HG03039 (cell line): ENCODE data around the gene MVB12A.

ENCODE experiments used
- ATAC-seq: cut with Tn5 transposase; IDR thresholded peaks from one replicate; pipeline ENCODE4 v1.9.1; 2021; ENCODE audit warnings: mild to moderate bottlenecking, moderate library complexity; ENCODE audit not compliant: unreplicated experiment

The MVB12A gene

DNA sequence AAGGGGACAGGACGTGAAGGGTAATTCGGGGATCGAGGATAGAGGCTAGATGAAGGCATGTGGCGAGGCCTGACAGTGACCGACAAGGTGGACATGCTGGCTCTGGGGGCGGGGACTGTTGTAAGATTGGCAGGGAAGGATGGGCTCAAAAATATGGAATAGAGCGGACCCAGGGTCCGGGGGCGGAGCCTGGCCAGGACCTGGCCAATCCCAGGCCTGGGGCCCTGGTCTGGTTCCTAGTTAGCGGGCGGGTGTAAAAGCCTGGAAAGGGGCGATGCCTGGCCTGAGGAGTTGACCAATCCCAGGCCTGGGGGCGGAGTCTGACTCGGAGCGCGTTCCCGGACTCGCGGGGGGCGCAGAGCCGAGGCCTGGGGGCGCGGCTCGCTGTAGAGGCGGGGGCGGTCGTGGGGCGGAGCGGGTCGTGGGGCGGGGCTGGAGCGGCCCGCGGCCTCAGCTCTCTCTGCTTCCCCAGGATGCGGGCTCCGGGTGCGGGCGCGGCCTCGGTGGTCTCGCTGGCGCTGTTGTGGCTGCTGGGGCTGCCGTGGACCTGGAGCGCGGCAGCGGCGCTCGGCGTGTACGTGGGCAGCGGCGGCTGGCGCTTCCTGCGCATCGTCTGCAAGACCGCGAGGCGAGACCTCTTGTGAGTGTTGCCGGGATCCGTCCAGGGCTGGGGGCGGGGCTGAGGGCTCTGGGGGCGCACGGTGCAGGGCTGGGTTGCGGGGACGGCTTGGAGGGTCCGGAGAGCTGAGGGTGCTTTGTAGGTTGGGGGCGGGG is 50.4 kb downstream of the MVB12A start, which contains the start of gene SLC27A1:
SLC27A1 (plus strand) TSS at position 457 of the 774 bp plus-strand sequence; CDS start at position 474, 17 bp downstream.
- ATAC-seq: peak; percentile 84

DNA sequence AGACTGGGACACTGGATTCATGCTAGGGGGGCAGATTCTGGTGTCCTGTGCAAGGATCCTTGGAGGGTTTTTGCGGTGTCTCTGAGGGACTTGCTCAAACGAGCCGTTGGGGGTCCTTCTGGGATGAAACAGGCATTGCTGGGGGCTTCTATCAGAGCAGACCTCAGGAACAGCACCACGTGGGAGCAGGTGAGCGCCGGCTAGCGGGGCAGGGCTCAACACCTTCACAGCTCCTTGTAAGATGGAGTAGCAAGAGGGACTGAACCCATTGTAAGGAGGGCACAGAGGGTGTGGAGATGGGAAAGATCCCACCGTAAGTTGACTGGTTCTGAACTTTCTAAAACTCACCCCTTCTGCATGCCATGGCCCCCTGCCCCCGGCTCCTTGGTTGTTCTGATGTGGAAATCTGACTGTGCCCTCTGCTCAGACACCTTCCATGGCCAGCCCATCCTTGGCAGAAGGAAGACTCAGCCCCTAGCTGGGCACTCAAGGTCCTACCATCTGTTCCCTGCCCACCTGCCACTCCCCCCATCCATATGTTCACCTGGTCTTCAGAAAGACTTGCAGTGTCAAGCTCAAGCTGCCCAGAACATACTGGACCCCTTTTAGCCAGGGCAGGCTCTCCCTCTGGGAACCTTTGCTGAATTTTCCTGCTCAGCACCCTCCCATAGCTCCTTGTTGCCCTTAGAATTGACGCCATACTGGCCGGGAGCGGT is 51.7 kb downstream of the MVB12A start:
- no peak for ATAC-seq

DNA sequence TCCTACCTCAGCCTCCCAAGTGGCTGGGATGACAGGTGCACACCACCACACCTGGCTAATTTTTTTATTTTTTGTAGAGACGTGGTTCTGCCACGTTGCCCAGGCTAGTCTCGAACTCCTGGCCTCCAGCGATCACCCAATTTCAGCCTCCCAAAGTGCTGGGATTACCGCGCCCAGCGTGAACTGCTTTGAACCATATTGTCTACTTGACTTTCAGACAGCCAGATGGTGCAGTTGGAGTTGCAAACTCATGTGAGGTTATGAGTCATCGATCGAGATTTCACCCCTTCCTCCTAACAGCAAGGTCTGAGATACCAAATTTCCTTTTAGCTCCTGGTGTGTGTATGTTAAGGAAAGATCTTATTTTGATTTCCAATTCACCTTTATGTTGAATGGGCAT is 53.2 kb downstream of the MVB12A start:
- ATAC-seq: no peak
